Liver (tissue), 3 donors: ENCODE results near the gene PCBP2.

Experiments
- GABPA ChIP-seq, 2 donors: IDR thresholded peaks in 1 of 2; conservative IDR thresholded peaks in 1 of 2; 2 replicates each; pipeline ENCODE4 v1.6.1; 2016; ENCODE audit warnings: antibody characterized with exemption in 2 of 2, mild to moderate bottlenecking in 1 of 2, moderate library complexity in 1 of 2
- JUND ChIP-seq, 2 donors: IDR thresholded peaks; 2 replicates each; pipeline ENCODE4 v1.6.1; 2016; ENCODE audit warnings: antibody characterized with exemption in 2 of 2
- RAD21 ChIP-seq, 2 donors: IDR thresholded peaks; 2 replicates each; pipeline ENCODE4 v1.6.1; 2016; ENCODE audit warnings: antibody characterized with exemption in 2 of 2, mild to moderate bottlenecking in 2 of 2
- TAF1 ChIP-seq: conservative IDR thresholded peaks from 2 replicates; pipeline ENCODE4 v1.6.1; 2016; ENCODE audit warnings: antibody characterized with exemption, mild to moderate bottlenecking
- TF ChIP-seq, protein P1 (sequence below): IDR thresholded peaks from 2 replicates; pipeline ENCODE4 v1.6.1; 2016; ENCODE audit warnings: antibody characterized with exemption
- TF ChIP-seq, protein P2 (sequence below): fragments of 150-350 bp; IDR thresholded peaks from 2 replicates; pipeline ENCODE4 v1.5.1; 2017; ENCODE audit warnings: improper control_type of control experiment, low read depth, low read length; ENCODE audit not compliant: missing input control
- TF ChIP-seq, protein P3 (sequence below): IDR thresholded peaks from 2 replicates; pipeline ENCODE4 v1.6.1; 2016; ENCODE audit warnings: antibody characterized with exemption
- donor health status: healthy.
- donor health status: healthy.

DNA sequence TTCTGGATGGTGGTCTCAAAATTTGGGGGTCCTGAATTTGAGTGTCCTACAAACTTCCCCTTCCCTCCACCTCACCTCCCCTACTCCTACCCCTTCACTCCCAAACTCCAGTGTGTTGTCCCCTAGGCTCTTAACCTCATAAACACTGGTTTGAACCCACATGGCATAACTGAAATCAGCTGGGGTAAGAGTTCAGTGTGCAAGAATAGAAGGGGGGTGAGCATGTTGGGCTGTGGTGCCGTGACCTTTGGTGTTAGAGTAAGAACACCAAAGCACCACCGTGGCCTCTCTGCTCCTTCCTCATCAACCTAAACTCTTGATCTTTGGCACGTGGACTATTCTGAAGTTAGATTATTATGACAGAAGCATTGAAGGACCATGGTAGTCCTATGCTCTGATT lies 11.0 kb downstream of the PCBP2 start:
- TF ChIP-seq, protein P1, sequence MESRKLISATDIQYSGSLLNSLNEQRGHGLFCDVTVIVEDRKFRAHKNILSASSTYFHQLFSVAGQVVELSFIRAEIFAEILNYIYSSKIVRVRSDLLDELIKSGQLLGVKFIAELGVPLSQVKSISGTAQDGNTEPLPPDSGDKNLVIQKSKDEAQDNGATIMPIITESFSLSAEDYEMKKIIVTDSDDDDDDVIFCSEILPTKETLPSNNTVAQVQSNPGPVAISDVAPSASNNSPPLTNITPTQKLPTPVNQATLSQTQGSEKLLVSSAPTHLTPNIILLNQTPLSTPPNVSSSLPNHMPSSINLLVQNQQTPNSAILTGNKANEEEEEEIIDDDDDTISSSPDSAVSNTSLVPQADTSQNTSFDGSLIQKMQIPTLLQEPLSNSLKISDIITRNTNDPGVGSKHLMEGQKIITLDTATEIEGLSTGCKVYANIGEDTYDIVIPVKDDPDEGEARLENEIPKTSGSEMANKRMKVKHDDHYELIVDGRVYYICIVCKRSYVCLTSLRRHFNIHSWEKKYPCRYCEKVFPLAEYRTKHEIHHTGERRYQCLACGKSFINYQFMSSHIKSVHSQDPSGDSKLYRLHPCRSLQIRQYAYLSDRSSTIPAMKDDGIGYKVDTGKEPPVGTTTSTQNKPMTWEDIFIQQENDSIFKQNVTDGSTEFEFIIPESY: no peak
- TF ChIP-seq, protein P2, sequence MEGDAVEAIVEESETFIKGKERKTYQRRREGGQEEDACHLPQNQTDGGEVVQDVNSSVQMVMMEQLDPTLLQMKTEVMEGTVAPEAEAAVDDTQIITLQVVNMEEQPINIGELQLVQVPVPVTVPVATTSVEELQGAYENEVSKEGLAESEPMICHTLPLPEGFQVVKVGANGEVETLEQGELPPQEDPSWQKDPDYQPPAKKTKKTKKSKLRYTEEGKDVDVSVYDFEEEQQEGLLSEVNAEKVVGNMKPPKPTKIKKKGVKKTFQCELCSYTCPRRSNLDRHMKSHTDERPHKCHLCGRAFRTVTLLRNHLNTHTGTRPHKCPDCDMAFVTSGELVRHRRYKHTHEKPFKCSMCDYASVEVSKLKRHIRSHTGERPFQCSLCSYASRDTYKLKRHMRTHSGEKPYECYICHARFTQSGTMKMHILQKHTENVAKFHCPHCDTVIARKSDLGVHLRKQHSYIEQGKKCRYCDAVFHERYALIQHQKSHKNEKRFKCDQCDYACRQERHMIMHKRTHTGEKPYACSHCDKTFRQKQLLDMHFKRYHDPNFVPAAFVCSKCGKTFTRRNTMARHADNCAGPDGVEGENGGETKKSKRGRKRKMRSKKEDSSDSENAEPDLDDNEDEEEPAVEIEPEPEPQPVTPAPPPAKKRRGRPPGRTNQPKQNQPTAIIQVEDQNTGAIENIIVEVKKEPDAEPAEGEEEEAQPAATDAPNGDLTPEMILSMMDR: no peak
- TF ChIP-seq GABPA (IDR thresholded peaks at IDR 0.05 in 1 of 2, conservative IDR thresholded peaks at IDR 0.05 in 1 of 2) (no peak), RAD21 (IDR thresholded peaks at IDR 0.05) (no peak), JUND (IDR thresholded peaks at IDR 0.05) (no peak), TAF1 (no peak)
- TF ChIP-seq, protein P3, sequence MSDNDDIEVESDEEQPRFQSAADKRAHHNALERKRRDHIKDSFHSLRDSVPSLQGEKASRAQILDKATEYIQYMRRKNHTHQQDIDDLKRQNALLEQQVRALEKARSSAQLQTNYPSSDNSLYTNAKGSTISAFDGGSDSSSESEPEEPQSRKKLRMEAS: no peak
